Cerebellar cortex (tissue), 1 donor: ENCODE data around the gene KLF12.

Source experiments
- DNase-seq: peaks from one replicate; pipeline ENCODE4 v3.0.0-alpha.2; 2015; ENCODE audit warnings: low spot score

KLF12 gene

DNA sequence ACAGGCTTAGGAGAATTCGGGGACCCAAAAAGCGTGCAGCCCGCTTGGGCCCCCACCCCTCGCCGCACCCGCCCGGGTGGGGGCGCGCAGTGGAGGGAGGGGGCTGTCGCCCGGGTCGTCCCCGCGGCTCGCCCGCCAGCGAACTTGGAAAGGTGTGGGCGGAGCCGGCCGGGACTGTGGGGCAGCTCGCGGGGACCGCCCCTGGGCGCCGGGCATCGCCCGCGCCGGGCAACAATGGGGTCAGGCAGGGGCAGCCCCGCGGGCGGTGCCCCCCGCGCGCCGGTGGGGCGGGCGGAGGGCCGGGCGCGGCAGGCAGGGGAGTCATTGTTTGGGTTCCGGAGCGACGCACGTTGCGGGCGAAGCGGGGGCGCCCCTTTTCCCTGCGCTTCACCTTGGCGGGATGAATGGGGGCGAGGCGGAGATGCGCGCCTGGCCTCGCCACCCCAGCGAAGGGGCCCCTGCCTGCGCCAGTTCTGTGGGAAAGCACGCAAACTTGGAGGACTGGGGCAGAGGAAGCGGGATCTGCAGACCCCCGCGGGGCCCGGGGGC, 647 bp upstream of the KLF12 start:
- DNase-seq, result no peak

DNA sequence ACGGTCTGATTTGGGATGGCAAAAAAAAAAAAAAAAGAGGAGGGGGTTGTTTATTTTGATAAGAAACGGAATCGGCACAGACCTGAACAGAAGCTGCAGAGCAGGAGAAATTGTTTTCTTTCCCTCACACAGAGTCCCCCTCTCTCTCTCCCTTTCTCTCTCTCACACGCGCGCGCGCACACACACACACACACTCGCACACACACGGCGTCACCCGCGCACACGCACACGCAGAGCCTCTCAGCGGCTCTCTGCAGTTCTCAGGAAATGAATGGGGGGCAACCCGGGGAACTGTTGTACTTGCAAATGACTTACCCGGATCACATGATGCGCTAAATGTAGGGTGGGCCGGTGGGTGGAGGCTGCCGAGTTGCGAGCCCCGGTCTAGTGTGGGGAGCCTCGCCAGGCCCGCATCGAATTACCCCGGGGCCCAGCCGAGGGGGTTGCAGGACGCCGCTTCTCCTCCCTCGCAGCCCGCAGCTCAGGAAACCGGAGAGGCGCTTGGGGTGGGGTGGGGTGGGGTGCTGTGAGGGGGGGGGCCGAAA, 475 bp downstream of the KLF12 start:
- peak; percentile 75 for DNase-seq

DNA sequence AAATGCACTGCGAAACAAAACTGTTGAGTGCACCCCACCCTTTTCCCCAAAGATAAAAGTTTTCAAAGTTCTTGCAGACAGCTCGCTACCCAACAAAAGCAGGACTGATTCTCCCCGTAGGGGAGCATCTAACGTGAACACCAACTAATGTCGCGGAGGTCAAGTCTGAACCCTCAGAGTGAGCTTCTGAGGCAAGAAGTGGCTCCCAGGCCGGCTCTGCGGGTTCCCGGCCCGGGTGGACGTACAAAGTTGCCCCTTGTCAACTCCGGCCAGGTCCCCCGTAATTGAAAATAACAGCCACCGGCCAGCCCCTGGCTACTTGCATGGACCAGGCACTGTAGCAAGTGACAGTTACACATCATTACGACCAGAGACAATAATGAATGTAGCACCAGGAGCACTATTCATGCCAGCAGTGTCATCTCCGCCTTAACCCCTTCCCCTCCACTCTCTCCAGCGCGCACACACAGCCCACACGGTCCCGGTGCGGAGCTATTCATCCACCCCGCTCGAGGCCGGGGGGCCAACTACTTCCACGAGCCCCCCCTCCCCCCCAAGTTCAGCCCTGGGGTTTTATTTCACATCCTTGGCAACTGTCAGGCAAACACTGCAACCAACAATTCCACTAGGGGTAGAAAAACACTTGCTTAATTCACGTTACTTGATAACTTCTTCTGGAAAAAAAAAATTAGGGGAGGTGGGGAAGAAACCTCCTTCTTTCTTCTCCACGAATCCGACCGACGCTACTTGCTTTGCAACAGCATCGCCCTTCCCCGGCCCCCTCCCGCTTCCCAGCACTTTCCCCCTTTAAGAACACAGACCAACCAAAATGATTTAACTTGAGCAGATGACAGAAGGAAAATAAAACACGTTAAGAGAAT, 1.2 kb downstream of the KLF12 start:
- DNase-seq, result peak; percentile 45

DNA sequence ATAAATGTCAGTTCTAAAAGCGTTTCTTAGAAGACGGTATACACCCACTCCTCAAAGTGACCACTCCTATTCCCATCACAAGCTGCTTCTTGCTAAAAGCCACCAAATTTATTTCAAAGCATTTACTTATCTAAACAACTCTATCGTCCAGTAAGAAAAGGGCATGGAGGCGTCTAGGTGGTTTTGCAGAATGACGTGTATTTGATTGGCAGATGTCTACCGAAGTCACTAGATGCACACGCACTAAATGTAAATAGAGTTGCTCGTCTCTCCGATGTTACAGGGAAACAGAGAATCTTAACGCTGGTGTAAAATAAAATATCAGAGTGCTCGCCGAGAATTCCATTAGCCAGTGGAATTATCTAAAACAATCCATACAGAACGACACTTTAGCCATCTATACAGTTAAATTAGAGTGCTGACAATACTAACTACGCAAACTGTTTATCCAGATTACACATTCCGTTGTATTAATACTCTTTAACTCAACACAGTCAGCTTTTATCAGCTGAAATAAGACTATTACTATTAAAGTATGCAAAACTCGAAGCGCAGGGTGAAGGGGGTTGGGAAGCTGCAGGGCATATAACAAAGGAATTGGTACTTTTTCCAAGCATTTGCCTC, 1.9 kb downstream of the KLF12 start:
- peak; percentile 53 for DNase-seq

DNA sequence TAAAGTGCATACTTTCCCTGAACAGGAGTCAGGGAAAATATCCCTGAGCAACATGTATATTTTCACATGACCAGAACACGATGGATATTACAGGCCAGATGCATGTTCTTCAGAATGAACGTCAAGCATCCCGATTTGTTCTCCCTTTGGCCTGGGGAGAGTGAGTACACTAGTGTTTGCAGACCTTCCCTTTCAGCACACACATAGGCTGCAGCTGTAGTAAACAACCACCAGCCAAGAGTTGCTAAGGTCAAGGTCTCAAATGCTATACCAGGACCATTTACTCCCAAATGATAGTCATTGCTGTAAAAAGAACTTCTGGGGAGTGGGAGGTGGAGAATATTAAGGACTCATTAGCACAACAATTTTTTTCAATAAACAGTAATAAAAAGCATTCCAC, 3.0 kb downstream of the KLF12 start:
- DNase-seq, result peak; percentile 41

DNA sequence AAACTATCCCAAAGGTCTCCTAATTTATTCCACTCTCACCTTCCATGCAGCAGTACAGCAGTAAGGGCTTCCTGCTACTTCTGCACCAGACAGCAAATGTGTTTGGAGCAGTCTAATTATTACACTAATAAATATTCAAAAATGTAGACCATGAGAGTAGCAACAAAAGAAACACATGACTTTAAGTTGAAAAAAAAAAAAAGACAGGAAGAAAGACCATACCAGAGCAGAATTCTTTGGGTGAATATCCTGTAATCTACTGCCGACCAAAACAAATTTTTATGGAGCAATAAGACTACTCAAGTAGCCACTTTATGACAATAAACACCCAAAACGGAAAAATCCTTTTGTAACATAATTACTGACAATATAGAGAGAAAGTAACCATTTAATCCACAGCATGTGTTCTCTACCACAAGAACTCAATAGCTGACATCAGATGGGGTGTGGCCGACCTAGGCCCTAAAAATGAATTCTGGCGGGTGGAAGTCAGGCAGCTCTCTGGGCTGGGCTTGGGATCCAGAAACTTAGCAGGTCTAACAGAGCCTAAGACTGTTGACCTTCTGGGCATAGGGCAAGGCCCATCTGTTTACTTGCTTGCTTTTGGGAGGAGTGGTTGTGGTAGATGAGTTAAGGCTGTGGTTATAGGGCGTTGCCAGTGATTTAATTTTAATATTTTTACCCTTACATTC, 4.6 kb downstream of the KLF12 start:
- no peak for DNase-seq

DNA sequence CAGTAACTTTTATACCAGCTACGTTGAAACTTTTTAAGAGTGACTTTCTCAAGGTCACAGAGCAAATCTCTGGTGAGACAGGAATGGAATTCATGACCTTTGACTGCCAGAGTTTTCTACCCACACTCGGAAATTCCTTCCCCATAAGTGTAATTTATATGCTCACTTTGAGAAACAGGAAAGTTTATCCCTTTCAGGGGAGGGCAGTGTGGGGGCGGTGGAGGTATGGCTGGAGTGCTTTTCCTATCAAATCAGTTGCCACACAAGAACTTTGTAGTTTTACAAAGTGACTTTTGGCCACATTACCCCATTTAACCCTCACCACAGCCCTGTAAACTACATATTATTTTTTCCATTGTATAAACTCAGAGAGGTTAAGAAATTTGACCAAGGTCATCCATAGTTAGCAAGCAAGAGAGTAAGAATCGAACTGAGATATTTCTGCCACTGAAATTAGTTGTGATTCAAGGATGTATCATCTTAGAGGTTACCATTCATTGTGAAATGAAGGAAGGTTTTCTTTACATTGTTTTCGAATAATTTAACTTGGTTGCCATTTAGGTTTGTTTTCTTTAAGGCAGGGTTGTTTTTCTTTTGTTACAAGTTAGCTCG, 5.9 kb downstream of the KLF12 start:
- no peak for DNase-seq

DNA sequence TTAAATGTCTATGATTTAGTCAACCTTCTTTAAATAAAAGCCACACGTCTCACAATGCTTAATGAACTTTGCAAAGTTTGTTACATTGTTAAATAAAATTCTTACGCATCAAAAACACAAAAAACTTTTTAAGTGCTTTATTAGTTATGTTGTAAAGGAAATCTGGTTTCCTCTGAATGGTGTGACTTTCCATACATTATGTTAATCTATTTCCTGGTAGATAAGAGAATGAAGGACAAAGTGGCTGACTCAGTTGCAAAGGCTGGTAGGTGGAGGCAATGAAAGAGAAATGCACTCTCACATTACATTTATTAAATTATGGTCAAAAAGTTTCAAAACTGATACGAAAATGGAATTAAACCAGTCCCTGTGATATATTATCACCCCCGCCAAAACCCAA, 15.9 kb downstream of the KLF12 start:
- DNase-seq, result no peak

DNA sequence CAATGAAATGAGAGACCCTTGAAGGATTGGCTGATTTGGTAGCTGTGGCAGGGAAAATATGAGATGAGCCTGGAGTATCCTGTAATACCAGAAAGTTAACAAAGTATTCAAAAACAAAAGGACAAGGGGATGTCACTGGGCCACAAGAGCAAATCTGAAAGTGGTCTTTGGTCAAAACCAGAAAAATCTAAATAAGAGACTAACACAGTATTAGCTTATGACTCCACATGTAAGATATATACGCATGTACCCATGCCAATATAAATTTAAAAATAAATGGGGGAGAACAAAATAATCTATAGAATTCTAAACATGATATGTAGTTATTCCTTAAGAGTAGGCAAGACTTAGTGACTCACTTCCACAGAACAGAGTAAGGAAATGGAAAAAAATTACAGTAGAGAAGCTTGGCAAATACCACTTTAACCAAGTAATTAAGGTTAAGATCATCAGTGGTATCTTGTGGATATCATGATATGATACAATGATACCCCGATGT, 16.9 kb downstream of the KLF12 start:
- DNase-seq, result no peak

DNA sequence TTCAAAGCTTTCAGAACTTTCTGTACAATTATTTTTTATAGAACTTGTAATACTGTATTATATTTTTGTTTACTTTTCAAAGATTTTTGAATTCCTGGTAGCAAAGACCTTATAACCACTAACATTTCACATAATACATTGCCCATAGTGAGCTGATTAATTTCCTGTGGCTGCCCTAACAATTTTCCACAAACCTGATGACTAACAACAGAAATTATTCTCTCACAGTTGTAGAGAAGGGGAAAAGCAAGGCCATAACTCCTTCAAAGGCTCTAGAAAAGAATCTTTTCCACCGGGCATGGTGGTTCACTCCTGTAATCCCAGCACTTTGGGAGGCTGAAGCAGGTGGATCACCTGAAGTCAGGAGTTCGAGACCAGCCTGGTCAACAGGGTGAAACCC, 19.1 kb downstream of the KLF12 start:
- DNase-seq, result no peak

DNA sequence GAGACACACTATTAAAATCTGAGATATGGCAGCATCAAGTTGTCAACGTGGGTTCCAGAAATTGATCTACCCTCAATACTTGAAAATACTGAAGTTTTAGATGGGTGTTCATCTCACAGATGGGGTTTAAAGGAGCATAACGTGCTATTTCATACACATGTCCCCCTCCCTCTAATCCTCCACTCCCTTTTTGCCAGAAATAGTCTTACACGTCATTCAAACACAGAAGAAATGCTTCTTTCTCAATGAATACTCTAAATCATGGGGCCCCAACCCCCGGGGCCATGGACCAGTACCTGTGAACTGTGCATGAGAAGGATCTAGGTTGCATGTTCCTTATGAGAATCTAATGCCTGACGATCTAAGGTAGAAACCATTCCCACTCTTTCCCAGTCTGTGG, 19.6 kb downstream of the KLF12 start:
- DNase-seq, result no peak

DNA sequence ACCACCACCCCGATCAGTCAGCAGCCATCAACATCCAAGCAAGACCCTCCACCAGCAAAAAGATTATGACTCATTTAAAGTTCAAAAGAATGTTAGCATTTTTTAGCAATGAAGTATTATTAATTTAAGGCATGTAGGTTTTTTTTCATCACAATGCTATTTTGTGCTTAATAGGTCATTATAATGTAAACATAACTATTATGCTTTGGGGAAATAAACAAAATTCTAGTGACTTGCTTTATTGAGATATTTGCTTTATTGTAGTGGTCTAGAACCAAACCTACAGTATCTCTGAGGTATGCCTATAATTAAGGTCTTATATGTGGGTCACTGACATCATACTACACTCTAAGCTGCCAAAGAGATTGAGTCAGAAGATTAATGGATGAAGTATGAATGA, 20.0 kb downstream of the KLF12 start:
- no peak for DNase-seq

DNA sequence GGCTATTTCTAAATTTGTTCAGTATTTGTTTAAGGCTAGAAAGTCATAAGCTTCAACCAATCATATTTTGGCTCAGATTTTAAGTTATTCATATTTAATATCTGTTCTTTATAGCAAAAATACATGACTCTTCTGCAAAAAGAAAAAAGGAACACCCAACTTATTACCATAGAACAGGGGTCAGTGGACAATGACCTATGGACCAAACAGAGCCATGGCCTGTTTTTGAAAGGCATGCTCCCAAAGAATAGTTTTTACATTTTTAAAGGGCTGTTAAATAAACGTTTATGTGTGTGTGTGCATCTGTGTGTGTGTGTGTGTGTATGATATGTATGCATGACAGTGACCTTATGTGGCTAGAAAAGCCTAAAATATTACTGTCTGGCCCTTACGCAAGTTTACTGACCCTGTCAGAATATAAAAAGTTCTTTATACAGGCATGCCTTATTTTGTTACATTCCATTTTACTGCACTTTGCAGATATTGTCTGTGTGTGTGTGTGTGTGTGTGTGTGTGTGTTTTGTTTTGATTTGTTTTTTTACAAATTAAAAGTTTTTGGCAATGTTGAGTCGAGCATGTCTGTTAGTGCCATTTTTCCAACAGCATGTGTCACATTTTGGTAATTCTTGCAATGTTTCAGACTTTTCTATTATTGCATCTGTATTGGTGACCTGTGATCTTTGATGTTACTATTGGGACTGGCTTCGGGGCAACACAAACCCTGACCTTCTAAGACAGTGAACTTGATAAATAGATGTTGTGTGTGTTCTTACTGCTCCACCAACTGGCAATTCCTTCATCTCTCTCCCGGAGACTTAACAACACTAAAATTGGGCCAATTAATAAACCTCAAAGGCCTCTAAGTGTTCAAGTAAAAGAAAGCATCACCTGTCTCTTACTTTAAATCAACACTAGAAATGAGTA, 22.0 kb downstream of the KLF12 start:
- DNase-seq, result no peak

DNA sequence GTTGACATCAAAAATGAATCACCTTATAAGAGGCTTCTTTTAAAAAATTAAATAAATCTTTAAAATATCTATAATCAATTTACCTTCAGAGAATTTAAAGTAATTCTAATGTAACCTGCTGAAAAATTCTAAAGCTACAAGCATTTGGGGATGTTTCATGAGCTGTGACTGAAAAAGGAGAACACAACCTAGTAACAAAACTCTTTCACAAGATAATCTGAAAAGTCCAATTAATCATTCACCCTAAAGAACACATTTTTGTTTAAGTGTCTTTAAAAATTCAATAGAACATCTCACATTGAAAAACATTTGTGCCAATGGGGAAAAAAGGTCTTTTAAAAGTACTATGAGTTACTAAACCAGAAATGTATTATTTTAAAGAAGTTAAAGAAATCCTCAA, 22.8 kb downstream of the KLF12 start:
- no peak for DNase-seq

DNA sequence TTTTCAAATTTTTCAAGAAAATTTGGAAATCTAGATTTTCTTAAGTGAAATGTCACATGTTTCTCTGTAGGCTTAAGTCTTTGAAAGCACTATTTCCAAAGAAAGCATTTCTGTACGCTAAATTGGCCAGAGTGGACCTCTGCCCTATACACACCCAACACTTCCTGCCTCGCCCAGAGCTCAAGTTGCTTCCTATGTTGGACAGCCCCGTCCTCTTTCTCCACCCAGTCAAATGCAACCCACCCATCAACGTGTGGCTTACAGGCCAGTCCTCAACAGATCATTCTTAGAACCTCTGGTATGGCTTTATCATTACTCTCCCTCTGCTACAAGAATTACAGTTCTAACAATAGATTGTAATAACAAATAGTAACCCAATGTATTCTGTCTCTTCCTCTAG, 24.2 kb downstream of the KLF12 start:
- no peak for DNase-seq

DNA sequence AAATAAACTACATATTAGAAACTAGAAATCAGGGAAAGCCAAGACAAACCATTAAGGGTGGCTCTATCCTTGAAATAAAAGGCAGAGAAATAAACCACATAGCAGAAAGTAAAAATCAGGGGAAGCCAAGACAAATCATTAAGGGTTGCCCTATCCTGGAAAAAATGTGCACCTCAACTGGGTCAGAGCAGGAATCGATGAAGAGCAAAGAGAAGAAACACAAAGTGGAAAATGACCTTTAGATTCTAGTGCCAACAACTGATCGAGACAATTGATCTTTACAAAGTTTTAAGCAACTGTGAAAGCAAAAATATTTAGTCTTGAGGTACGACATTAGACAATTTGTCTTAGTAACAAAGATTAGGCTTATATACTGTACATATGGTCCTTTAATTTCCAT, 26.6 kb downstream of the KLF12 start:
- no peak for DNase-seq

DNA sequence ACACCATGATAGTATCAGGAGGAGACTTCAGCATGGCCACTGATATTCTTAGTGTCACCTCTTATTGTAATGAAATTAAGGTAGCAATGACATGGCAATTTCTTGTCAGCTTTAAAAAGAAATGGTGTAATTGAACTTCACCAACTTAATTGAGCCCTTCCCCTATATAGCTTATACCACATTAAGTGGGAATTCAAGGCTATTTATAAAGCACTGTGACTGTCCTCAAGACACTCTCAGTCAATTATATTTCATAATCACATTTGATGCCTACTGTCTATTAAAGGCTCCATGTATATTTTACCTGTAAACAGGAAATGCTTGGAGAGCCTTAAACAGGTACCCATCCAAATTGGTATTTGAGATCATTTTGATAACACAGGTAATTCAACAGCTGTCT, 28.3 kb downstream of the KLF12 start:
- DNase-seq, result no peak

DNA sequence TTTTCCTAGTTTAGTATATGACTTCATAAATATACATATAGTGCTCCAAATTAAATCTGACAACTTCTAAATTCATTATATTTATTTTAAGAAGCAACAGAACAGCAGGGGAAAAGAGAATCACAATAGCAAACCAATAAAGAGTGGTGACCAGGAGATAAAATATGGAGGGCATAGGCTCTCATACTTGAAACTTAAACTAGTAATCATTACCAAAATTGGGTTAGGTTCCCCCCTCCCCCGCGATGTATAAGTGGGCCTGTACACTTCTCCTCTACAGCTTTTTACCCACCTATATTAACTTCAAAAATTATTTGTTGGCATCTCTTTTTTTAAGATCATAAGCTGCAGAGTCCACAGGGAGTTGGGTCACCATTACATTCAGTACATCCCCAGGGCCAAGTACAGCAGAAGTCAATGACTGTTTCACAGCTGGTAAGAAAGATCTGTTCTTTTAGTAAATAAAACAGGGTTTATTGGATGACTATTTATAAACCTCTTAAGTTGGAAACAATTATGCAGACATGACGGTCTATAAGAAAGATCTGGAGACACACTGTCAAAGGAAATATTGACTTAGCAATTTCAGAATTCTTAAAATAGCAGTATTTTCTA, 29.4 kb downstream of the KLF12 start:
- DNase-seq, result no peak

DNA sequence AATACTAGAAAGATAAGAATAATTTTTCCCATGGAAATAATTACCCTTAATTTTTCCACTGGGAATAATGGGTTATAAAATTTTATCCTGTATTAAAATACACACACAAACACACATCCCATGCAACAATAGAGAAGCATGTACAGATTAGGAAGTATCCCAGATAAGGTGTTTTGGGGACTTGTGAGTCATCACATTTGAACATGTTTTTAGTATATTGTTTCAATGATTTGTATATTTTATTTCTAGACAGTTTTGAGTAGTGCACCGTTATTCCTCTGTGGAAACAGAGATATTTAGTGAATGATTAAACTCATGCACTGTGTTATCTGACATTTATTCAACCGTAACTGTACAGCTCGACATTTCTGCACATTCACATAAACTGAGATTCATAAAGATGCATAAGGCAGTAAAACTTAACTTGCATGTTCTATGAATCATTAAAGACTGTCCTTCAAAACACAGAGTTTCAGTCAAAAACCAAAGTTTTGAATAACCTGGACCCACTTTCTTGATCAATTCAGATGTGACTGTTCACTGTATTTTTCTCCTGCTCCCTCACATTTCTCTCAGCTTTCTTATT, 30.1 kb downstream of the KLF12 start:
- no peak for DNase-seq

DNA sequence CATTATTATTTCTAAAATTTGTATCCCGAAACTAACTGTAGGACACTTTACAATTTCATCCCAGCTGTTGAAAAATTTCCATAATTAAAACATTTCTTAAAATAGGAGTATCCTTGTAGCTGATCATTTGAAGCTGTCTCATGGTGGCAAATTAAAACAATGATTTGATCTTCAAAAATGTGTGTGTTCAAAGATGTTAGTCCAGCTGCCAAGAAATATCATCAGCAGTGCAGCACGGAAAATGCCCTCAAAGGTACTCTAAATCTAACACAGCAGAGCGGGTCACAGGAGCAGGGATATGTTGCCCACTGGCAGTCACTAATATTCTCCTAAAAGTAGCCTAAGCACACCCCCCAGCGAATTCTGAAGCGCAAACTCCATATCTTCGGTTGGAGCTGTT, 31.0 kb downstream of the KLF12 start:
- DNase-seq, result no peak
